HFF-Myc (cell line): ENCODE results near the gene EFR3B.

Experiments
- DNase-seq: peaks from one replicate; pipeline ENCODE4 v3.0.0-alpha.2; 2011; ENCODE audit warnings: low read depth; ENCODE audit errors: extremely low read depth
- H3K4me3 ChIP-seq: replicated peaks from 2 replicates; pipeline ENCODE4 v1.5.1; 2011; ENCODE audit warnings: low read depth, mild to moderate bottlenecking, control low read depth, low read length
- TF ChIP-seq, protein P1 (sequence below): IDR thresholded peaks from 2 replicates; pipeline ENCODE4 v1.5.1; 2012; ENCODE audit warnings: mild to moderate bottlenecking, low read depth, low read length, control low read depth; ENCODE audit errors: missing control alignments

Gene EFR3B

DNA sequence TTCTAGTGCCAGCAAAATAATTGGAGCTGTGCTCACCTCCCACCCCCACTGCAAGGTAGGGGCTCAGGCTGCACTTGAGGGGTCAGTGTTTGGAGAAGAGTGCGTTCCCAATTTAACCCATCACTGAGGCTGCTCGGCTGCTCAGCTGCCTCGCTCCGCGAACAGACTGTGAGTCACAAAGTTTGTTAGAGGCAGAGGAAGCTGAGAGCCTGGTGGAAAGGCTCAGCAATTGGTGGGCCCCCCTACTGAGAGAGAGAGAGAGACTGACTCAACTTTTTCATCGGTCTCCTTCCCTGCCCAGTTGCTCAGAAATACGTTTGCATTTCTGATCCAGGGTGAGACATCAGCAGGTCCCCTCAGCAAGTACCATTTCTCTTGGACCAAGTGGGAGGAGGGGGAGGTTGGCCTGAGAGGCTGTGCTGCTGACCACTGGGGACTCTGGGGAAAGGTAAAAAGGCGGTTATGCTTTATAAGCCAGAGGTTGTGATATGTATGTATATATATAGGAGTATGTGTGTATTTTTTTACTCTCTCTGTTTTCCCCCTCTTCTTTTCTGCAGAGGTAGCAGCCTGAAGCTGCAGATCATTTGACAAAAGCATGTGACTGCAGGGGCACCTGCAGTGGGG is 1.5 kb downstream of the EFR3B start:
- H3K4me3 ChIP-seq: peak overlapping the region; percentile 46; the same call in 1 of the 2 replicates
- DNase-seq: peak; percentile 10
- TF ChIP-seq, protein P1, sequence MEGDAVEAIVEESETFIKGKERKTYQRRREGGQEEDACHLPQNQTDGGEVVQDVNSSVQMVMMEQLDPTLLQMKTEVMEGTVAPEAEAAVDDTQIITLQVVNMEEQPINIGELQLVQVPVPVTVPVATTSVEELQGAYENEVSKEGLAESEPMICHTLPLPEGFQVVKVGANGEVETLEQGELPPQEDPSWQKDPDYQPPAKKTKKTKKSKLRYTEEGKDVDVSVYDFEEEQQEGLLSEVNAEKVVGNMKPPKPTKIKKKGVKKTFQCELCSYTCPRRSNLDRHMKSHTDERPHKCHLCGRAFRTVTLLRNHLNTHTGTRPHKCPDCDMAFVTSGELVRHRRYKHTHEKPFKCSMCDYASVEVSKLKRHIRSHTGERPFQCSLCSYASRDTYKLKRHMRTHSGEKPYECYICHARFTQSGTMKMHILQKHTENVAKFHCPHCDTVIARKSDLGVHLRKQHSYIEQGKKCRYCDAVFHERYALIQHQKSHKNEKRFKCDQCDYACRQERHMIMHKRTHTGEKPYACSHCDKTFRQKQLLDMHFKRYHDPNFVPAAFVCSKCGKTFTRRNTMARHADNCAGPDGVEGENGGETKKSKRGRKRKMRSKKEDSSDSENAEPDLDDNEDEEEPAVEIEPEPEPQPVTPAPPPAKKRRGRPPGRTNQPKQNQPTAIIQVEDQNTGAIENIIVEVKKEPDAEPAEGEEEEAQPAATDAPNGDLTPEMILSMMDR: no peak

DNA sequence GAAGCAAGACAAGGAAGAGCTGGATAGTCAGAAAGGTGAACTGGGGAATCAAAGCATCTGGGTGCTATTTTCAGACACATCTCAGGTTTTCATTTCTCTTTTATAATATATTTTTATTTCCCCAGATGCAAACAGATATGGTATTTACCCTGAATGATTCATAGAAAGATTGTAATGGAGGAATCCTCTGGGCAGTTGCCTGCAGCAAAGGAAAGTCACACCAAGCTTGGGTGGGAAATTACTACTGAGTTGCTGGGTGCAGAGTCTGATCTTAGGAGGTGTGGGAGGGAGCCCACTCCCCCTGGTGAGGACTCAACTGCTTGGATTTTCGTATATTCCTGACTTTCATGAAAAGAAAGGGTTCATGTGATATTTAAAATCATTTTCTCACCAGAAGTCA is 2.1 kb downstream of the EFR3B start:
- TF ChIP-seq, protein P1: no peak
- no peak for DNase-seq
- no peak overlapping the region for H3K4me3 ChIP-seq

GRCh38 chr2:25044990-25045389 is 3.1 kb downstream of the EFR3B start:
- TF ChIP-seq, protein P1: no peak
- no peak overlapping the region for H3K4me3 ChIP-seq
- no peak for DNase-seq

- TF ChIP-seq, protein P1: no peak
- no peak overlapping the region for H3K4me3 ChIP-seq
- DNase-seq: no peak
Observed at GRCh38 chr2:25049422-25049821, 7.5 kb downstream of the EFR3B start.

DNA sequence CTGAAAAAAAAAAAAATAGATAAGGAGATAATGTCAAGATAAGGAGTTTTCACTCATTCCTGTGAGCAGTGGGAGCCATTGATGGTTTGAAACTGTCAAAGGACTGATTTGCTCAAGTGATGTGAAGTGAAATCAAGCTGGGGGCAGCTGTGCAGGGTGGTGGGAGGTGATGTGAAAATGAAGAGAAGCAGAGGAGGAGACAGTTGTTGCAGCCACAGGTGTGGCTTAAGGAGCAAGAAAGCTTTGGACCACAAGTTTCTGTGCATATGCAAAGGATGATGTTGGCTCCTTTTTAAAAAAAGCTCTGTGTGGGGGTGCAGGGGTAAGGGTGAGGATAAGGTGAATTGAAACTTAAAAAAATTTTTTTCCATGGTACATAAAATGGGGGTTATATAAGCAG is 8.3 kb downstream of the EFR3B start:
- no peak overlapping the region for H3K4me3 ChIP-seq
- no peak for DNase-seq
- TF ChIP-seq, protein P1: no peak

DNA sequence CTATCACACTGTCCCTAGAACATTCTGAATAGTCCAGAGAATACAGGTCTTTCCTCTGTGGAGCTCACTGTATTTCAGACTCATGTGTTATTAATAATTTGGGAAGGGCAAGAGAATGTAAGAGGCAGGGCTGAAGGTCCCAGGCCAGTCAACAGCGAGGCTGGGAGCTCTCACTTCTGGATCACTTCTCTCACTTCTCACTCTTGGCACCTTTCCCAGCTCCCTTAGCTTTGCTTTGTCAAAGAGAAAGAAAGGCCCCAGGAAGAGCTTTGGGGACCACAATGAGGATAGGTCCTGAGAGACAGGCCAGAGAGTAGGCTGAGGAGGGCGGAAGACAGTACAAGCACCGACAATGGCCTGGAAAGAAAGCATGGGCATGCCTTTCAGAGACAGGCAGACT is 11.2 kb downstream of the EFR3B start:
- no peak overlapping the region for H3K4me3 ChIP-seq
- TF ChIP-seq, protein P1: no peak
- no peak for DNase-seq

- no peak for DNase-seq
- TF ChIP-seq, protein P1: no peak
- H3K4me3 ChIP-seq: no peak overlapping the region
Observed at GRCh38 chr2:25054720-25055119, 12.8 kb downstream of the EFR3B start.
